Hematopoietic multipotent progenitor cell treated with erythropoietin and hydrocortisone succinate and interleukin-3 and kit ligand, for 8 days (in vitro differentiated cells): ENCODE data around the gene NEK6.

Source experiments
- DNase-seq: peaks from one replicate; pipeline ENCODE4 v3.0.0-alpha.2; 2015

NEK6 gene

GRCh38 chr9:124257844-124258606 lies at the start of gene NEK6:
Gene NEK6, plus strand, starts transcription at chr9:124257949. Its CDS starts 44,016 bp downstream, at chr9:124301965.
- DNase-seq: no peak

GRCh38 chr9:124208571-124208970 lies 49.2 kb upstream of the NEK6 start:
- DNase-seq: no peak

GRCh38 chr9:124209279-124209678 lies 48.5 kb upstream of the NEK6 start:
- DNase-seq: no peak

GRCh38 chr9:124209774-124210173 lies 48.0 kb upstream of the NEK6 start:
- DNase-seq: no peak

GRCh38 chr9:124210697-124211096 lies 47.1 kb upstream of the NEK6 start:
- no peak for DNase-seq

GRCh38 chr9:124212381-124213050 lies 45.2 kb upstream of the NEK6 start:
- no peak for DNase-seq

GRCh38 chr9:124213396-124213795 lies 44.4 kb upstream of the NEK6 start:
- no peak for DNase-seq

GRCh38 chr9:124214116-124214515 lies 43.6 kb upstream of the NEK6 start:
- no peak for DNase-seq

GRCh38 chr9:124214596-124215367 lies 43.0 kb upstream of the NEK6 start:
- DNase-seq: no peak

GRCh38 chr9:124215368-124215910 lies 42.3 kb upstream of the NEK6 start:
- DNase-seq: no peak

- DNase-seq: no peak
Observed at GRCh38 chr9:124215956-124216355, 41.8 kb upstream of the NEK6 start.

GRCh38 chr9:124216474-124217176 lies 41.1 kb upstream of the NEK6 start:
- no peak for DNase-seq

- no peak for DNase-seq
Observed at GRCh38 chr9:124217836-124218437, 39.8 kb upstream of the NEK6 start.

GRCh38 chr9:124218438-124218982 lies 39.2 kb upstream of the NEK6 start:
- no peak for DNase-seq

GRCh38 chr9:124218987-124219461 lies 38.7 kb upstream of the NEK6 start:
- no peak for DNase-seq

GRCh38 chr9:124220946-124221451 lies 36.8 kb upstream of the NEK6 start:
- DNase-seq: no peak

- DNase-seq: no peak
Observed at GRCh38 chr9:124221676-124222075, 36.1 kb upstream of the NEK6 start.

GRCh38 chr9:124222109-124222508 lies 35.6 kb upstream of the NEK6 start:
- DNase-seq: no peak

- DNase-seq: peak; percentile 25
Observed at GRCh38 chr9:124222918-124223720, 34.6 kb upstream of the NEK6 start.

GRCh38 chr9:124225945-124226344 lies 31.8 kb upstream of the NEK6 start:
- DNase-seq: no peak

GRCh38 chr9:124228516-124228915 lies 29.2 kb upstream of the NEK6 start:
- no peak for DNase-seq
